Mucosa of descending colon (tissue), 3 donors: Measurements from ENCODE around the gene ATP8A2. TPM values are rescaled to one million over a fixed set of nuclear protein-coding genes. Genes with fewer than 3 reads are reported as not detected.

Experiments
- ATAC-seq: fragments of 200-7000 bp; cut with Tn5 transposase; one replicate; pipeline ENCODE4 v1.9.1; 2020; ENCODE audit warnings: mild to moderate bottlenecking, moderate library complexity
- DNase-seq, 3 donors: peaks; one replicate each; pipeline ENCODE4 v3.0.0-alpha.2; 2020
- H3K36me3 ChIP-seq: fragments of 200-600 bp; one replicate; pipeline ENCODE4 v1.8.0; 2021; ENCODE audit warnings: low read depth, mild to moderate bottlenecking
- H3K4me1 ChIP-seq: fragments of 200-600 bp; one replicate; pipeline ENCODE4 v1.8.0; 2021; ENCODE audit warnings: low read depth, mild to moderate bottlenecking
- H3K4me3 ChIP-seq: fragments of 200-600 bp; one replicate; pipeline ENCODE4 v1.8.0; 2021; ENCODE audit warnings: mild to moderate bottlenecking
- H3K9me3 ChIP-seq: fragments of 200-600 bp; one replicate; pipeline ENCODE4 v1.8.0; 2021; ENCODE audit warnings: mild to moderate bottlenecking
- intact Hi-C, 2 donors: fragments of 100-400 bp; cut with DNase I in 1 of 2; cut with micrococcal nuclease in 1 of 2; formaldehyde crosslinking; loops; one replicate each; pipeline versions ENCODE4 v1.11.0 to v1.11.1; 2022; cut with DNase I, micrococcal nuclease
- total RNA-seq, 3 donors: library from RNA; stranded (reverse); fragmentation: NEBNext Ultra II Directional in 2 of 3; extraction: Animal tissue kit (Norgen Biotek cat#: 25700) in 2 of 3; gene quantifications; one replicate each; pipeline versions ENCODE4 v1.2.1 to v1.2.4, GENCODE V29; 2021 to 2023
- TF ChIP-seq, protein P1 (sequence below): fragments of 200-600 bp; IDR thresholded peaks from one replicate; pipeline ENCODE4 v1.8.0; 2022; ENCODE audit warnings: antibody characterized with exemption, mild to moderate bottlenecking
- donor health status: DM: no; HTN: no; CAD: no; lungs with moderate emphysema.
- donor health status: DM: no; HTN: no; CAD: no.
- donor health status: DM: no; HTN: yes; CAD: no.

The ATP8A2 gene
- total RNA-seq, 3 donors from 2014 or later = 0.22 to 3.6 (median 0.41) TPM

DNA sequence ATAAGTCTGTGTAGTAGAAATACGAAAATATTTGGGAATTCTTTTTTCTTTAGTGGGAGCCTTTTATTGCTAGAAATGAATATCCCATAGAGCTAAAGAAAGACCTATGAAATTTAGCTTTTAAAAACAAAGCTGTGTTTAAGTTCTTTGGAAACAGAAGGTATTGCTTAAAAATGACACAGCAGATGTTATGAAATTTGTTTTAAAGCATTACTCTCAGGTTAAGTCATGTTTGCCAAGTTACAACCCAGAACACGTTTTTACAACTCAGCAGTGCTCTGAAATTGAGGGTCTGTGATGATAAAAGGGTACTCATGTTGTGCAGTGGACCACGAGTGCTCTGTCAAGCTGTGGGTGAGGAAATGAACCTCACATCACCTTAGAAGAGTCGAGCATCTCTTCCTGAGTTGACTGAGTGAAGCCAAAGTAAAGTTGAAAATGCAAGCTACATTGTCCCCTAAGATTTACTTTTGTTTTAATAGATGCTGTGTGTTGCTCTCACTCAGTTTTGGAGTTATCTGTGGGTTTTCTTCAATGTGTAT lies 519.0 kb downstream of the ATP8A2 start:
- Histone ChIP-seq H3K4me3 (no peak overlapping the region), H3K36me3 (no peaks in the 10 kb centered on the region), H3K4me1 (no peaks in the 10 kb centered on the region), H3K9me3 (no peaks in the 10 kb centered on the region)
- intact Hi-C loops = no loop called here
- TF ChIP-seq, protein P1, sequence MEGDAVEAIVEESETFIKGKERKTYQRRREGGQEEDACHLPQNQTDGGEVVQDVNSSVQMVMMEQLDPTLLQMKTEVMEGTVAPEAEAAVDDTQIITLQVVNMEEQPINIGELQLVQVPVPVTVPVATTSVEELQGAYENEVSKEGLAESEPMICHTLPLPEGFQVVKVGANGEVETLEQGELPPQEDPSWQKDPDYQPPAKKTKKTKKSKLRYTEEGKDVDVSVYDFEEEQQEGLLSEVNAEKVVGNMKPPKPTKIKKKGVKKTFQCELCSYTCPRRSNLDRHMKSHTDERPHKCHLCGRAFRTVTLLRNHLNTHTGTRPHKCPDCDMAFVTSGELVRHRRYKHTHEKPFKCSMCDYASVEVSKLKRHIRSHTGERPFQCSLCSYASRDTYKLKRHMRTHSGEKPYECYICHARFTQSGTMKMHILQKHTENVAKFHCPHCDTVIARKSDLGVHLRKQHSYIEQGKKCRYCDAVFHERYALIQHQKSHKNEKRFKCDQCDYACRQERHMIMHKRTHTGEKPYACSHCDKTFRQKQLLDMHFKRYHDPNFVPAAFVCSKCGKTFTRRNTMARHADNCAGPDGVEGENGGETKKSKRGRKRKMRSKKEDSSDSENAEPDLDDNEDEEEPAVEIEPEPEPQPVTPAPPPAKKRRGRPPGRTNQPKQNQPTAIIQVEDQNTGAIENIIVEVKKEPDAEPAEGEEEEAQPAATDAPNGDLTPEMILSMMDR = no peak
- no peak for DNase-seq
- no peak for ATAC-seq

- intact Hi-C loops = no loop called here
- Histone ChIP-seq H3K4me1 (no peaks in the 10 kb centered on the region), H3K4me3 (no peak overlapping the region), H3K36me3 (no peaks in the 10 kb centered on the region), H3K9me3 (no peaks in the 10 kb centered on the region)
- TF ChIP-seq, protein P1 = no peak
- ATAC-seq (no peak), DNase-seq (no peak)
Observed at GRCh38 chr13:25898991-25899390, 527.2 kb downstream of the ATP8A2 start.

DNA sequence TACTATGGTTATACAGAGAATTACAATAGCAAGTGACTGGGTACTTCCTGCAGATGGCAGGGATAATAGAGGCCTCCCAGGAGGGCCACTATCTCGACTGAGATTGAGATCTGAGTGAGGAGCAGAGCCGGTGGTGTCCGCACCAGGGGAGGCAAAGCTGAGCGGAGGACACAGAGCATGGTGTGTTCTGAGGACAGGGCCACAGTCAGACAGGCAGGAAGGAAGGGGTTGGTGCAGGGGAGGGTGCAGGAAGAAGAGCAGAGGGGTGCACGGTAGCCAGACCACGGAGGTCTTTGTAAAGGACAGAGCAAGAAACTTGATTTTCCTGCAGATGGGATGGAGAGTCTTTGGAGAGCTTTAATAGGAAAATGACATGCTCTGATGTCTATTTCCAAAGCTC lies 527.7 kb downstream of the ATP8A2 start:
- TF ChIP-seq, protein P1 = no peak
- ATAC-seq = no peak
- no peak for DNase-seq
- intact Hi-C loops = no loop called here
- Histone ChIP-seq H3K36me3 (no peaks in the 10 kb centered on the region), H3K4me3 (no peak overlapping the region), H3K9me3 (no peaks in the 10 kb centered on the region), H3K4me1 (no peaks in the 10 kb centered on the region)

- no peaks in the 10 kb centered on the region for H3K4me1 ChIP-seq
- TF ChIP-seq, protein P1 = no peak
- H3K9me3 ChIP-seq = no peaks in the 10 kb centered on the region
- no peak overlapping the region for H3K4me3 ChIP-seq
- no peaks in the 10 kb centered on the region for H3K36me3 ChIP-seq
- no peak for DNase-seq
- ATAC-seq = no peak
- intact Hi-C loops = no loop called here
Observed at GRCh38 chr13:25899952-25900351, 528.2 kb downstream of the ATP8A2 start.

DNA sequence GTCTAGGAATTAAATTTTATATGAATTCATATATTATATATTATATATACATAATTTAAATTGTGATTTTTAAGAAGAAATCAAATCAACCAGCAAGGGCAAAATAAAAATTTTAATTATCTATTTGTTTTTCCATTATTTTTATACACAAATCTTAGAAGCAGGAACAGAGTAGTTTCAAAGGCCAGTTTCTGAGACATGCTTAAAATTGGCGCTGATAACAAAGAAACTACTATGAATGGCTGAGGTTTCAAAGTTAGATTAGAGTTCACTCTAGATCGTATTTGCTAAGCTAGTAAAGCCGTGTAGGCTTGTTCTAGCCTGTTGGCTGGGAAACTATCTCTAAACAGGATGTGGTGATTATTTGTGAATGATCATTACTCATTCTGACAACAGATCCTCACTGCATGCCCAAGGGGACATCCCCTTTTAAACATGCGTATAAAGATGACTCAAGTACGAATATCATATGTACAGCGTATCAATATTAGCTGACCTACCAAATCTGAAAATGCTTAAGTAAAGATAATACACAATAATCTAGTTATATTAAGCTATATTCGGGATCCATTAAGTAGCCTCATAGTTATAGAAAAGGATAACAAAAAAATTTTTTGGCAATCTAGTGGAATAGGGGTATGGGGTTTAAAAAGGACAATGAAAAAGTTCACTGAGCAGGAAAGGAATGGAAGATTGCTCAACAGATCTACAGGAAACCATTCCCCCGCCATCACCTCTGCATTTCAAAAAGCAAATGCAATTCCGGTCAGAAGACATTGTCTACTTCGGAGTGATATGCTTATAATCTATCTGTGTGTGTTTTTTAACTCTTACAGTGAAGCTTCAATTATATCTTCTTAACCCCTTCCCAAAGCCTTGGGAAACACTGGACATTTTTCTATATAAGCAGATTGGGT lies 529.9 kb downstream of the ATP8A2 start:
- ATAC-seq = peak; percentile 81
- Histone ChIP-seq H3K4me3 (no peak overlapping the region), H3K36me3 (no peaks in the 10 kb centered on the region), H3K9me3 (no peaks in the 10 kb centered on the region), H3K4me1 (peaks cover 9% of the 10 kb centered on the region)
- intact Hi-C loops = no loop called here
- no peak for DNase-seq
- TF ChIP-seq, protein P1 = no peak
